ENCODE data around the gene SUFU.
A peak's percentile ranks its signal among the peaks of the same experiment; 100 is the strongest.

The SUFU gene

DNA sequence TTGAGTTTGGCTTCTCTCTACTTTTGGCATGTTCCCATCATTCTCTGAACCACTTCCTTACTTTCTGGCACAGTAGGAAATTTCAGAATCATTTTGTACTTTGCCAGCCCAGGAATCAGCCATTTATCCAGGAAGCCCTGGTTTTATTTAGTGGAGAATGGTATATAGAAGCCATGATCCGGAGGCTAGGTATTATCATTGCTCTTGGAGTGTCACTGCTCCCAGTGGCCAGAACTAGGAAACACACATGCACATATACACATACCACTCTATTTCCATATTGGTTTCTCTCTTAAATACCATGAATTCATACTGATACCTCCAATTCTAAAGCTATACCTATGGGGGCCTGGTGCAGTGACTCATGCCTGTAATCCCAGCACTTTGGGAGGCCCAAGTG is 36.3 kb downstream of the SUFU start:
- TF ChIP-seq FOXA1 (IDR thresholded peaks at IDR 0.05) = no peak
- TF ChIP-seq NFRKB (IDR thresholded peaks at IDR 0.05) = no peak
- no peak for TF ChIP-seq CTBP1 (IDR thresholded peaks at IDR 0.05; ENCODE audit: borderline replicate concordance)
- no peak for TF ChIP-seq HDGF (IDR thresholded peaks at IDR 0.05; ENCODE audit: borderline replicate concordance)
- TF ChIP-seq LEF1 (IDR thresholded peaks at IDR 0.05; ENCODE audit: borderline replicate concordance) = no peak
- no peak for TF ChIP-seq FOXK2 (IDR thresholded peaks at IDR 0.05)
- TF ChIP-seq TARDBP (IDR thresholded peaks at IDR 0.05) = no peak
- TF ChIP-seq L3MBTL2 (conservative IDR thresholded peaks at IDR 0.05) = no peak
- TF ChIP-seq ARNT (IDR thresholded peaks at IDR 0.05) = no peak
- no peak for TF ChIP-seq BHLHE40 (IDR thresholded peaks at IDR 0.05; ENCODE audit: borderline replicate concordance)
- no peak for TF ChIP-seq SP1 (IDR thresholded peaks at IDR 0.05)
- TF ChIP-seq SUZ12 (IDR thresholded peaks at IDR 0.05) = no peak
- no peak for TF ChIP-seq ZNF384 (IDR thresholded peaks at IDR 0.05)
- no peak for TF ChIP-seq ELF4 (IDR thresholded peaks at IDR 0.05)
- no peak for TF ChIP-seq FOXM1 (IDR thresholded peaks at IDR 0.05; ENCODE audit: borderline replicate concordance)
- TF ChIP-seq, protein P1, sequence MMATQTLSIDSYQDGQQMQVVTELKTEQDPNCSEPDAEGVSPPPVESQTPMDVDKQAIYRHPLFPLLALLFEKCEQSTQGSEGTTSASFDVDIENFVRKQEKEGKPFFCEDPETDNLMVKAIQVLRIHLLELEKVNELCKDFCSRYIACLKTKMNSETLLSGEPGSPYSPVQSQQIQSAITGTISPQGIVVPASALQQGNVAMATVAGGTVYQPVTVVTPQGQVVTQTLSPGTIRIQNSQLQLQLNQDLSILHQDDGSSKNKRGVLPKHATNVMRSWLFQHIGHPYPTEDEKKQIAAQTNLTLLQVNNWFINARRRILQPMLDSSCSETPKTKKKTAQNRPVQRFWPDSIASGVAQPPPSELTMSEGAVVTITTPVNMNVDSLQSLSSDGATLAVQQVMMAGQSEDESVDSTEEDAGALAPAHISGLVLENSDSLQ (IDR thresholded peaks at IDR 0.05) = no peak
- peak; percentile 56 for DNase-seq (ENCODE audit: extremely low spot score)
- ChIA-PET POLR2A (no interaction called here), CTCF (interaction anchor here (0.7 to 1.0 kb wide), 3 partner anchors 28 to 84 kb away, joined by 3 read pairs; no protein-coding TSS in a partner anchor)

DNA sequence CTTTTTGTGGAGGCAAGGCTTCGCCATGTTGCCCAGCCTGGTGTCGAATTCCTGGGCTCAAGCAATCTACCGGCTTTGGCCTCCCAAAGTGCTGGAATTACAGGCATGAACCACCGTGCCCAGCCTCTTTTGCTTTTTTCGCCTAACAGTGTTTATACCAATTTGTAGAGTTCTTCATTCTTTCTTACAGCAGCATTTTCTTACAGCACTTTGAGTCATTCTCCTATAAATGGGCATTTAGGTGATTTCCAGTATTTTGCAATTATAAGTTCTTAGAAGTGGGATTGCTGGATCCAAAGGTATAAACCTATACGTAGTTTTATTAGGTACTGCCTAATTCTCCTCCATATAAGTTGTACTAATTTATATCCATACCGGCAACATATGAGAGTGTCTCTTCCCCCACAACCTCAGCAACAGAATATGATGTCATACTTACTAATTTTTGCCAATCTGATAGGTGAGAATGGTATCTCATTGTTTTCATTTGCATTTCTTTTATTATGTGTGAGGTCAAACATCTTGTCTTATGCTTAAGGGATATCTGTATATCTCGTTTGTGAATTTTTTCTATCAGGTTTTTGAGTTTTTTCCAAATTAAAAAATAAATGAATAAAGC is 39.1 kb downstream of the SUFU start:
- ChIA-PET CTCF (interaction anchor here (0.7 kb wide), 1 partner anchor 61 kb away, joined by 3 read pairs; no protein-coding TSS in a partner anchor), POLR2A (no interaction called here)
- TF ChIP-seq TARDBP (IDR thresholded peaks at IDR 0.05) = no peak
- no peak for TF ChIP-seq ZNF384 (IDR thresholded peaks at IDR 0.05)
- no peak for TF ChIP-seq FOXA1 (IDR thresholded peaks at IDR 0.05)
- no peak for TF ChIP-seq CTBP1 (IDR thresholded peaks at IDR 0.05; ENCODE audit: borderline replicate concordance)
- no peak for TF ChIP-seq FOXM1 (IDR thresholded peaks at IDR 0.05; ENCODE audit: borderline replicate concordance)
- no peak for DNase-seq (ENCODE audit: extremely low spot score)

DNA sequence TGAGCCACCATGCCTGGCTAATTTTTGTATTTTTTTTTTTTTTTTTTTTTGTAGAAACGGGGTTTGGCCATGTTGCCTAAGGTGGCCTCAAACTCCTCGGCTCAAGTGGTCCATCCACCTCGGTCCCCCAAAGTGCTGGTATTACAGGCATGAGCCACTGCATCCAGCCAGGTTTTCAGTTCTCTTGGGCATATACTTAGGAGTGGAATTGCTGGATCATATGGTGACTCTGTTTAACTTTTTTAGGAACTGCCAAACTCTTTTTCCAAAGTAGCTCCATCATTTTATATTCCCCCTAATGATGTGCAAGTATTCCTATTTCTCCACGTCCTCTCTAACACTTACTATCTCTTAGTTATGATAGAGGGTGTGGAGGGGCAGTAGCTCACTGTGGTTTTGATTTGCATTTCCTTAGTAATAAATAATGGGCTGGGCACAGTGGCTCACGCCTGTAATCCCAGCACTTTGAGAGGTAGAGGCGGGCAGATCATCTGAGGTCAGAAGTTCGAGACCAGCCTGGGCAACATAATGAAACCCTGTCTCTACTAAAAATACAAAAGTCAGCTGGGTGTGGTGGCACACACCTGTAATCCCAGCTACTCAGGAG is 41.6 kb downstream of the SUFU start:
- CTCF ChIA-PET = no interaction called here
- POLR2A ChIA-PET = no interaction called here
- TF ChIP-seq SP1 (IDR thresholded peaks at IDR 0.05) = no peak
- no peak for DNase-seq (ENCODE audit: extremely low spot score)

DNA sequence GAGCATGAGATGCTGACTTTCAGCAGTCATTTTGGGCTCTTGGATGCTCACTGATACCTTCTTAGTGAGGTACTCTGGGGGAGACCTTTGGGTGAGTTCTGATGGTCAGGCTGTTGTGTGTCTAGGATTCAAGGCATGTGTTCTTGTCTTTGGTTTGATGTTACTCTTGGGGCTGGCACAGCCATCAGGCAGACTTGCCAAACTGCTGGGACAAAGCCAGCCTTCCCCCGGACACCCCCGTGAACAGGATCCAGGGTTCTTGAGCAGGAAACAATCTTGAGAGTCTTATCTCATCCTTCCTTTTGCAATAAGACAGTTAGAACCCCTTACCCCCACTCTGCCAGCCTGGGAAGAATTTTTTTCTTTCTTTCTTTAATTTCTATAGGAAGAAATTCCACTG is 42.2 kb downstream of the SUFU start:
- TF ChIP-seq BHLHE40 (IDR thresholded peaks at IDR 0.05; ENCODE audit: borderline replicate concordance) = no peak
- no peak for TF ChIP-seq ELF4 (IDR thresholded peaks at IDR 0.05)
- no peak for TF ChIP-seq ARNT (IDR thresholded peaks at IDR 0.05)
- ChIA-PET CTCF (no interaction called here), POLR2A (no interaction called here)
- no peak for DNase-seq (ENCODE audit: extremely low spot score)

DNA sequence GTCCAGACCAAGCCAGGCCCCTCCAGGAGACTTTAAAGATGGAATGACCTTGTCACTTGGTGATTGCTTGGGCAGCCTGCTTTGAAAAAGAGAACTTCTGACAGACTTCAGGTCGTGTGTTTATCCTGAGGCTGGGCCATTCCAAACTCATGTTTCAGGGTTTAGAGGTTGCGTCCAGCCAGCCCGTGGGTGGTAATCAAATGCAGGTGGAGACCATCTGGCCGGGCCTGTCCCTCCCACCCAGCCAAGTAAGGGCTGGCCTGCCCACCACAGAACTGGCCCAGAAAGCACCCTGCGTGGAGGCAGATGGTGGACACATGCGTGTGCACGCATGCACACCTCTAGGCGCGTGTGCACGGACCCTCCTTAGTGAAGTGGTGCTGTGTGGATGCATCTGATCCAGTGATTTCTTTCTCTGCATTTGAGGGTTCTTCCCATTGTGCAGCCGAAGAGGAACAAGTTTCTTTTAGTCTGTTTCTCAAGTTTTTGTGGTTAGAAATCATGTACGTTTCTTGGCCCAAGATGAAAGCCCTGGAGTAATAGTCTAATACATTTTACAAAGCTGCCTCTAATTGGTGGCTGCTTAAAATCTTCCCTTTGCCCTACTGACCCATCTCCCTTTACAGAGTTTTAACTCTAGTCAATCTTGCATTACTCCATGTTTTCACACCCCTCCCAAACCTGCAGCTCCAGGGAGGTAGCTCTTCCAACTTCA is 43.0 kb downstream of the SUFU start:
- CTCF ChIA-PET = no interaction called here
- no peak for DNase-seq (ENCODE audit: extremely low spot score)
- no peak for TF ChIP-seq HDGF (IDR thresholded peaks at IDR 0.05; ENCODE audit: borderline replicate concordance)
- TF ChIP-seq, protein P1 (IDR thresholded peaks at IDR 0.05) = no peak
- TF ChIP-seq NFRKB (IDR thresholded peaks at IDR 0.05) = no peak
- POLR2A ChIA-PET = no interaction called here

DNA sequence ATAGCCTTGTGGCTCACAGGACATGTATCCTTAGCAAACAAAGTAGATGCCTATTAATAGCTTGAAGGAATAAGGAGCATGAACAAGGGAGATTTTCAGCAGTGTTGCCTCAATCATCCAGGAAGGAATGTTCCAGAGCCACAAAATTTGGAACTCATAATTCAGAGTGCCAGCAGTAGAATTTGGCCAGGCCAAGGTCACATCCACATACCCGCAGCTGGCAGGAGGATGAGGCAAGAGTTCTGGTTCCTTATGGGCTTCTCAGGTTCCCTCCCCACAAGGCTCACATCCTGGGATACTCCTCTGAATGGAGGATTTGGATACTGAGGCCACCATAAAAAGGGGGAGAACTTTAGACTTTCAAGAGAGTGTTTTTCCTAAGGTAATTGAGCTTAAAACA is 45.8 kb downstream of the SUFU start:
- POLR2A ChIA-PET = no interaction called here
- CTCF ChIA-PET = no interaction called here
- TF ChIP-seq CTBP1 (IDR thresholded peaks at IDR 0.05; ENCODE audit: borderline replicate concordance) (no peak), FOXA1 (IDR thresholded peaks at IDR 0.05) (no peak), SUZ12 (IDR thresholded peaks at IDR 0.05) (no peak), FOXM1 (IDR thresholded peaks at IDR 0.05; ENCODE audit: borderline replicate concordance) (no peak), TARDBP (IDR thresholded peaks at IDR 0.05) (no peak), ARNT (IDR thresholded peaks at IDR 0.05) (no peak), FOXK2 (IDR thresholded peaks at IDR 0.05) (no peak), HDGF (IDR thresholded peaks at IDR 0.05; ENCODE audit: borderline replicate concordance) (no peak), L3MBTL2 (conservative IDR thresholded peaks at IDR 0.05) (no peak), ZNF384 (IDR thresholded peaks at IDR 0.05) (no peak)
- no peak for DNase-seq (ENCODE audit: extremely low spot score)

DNA sequence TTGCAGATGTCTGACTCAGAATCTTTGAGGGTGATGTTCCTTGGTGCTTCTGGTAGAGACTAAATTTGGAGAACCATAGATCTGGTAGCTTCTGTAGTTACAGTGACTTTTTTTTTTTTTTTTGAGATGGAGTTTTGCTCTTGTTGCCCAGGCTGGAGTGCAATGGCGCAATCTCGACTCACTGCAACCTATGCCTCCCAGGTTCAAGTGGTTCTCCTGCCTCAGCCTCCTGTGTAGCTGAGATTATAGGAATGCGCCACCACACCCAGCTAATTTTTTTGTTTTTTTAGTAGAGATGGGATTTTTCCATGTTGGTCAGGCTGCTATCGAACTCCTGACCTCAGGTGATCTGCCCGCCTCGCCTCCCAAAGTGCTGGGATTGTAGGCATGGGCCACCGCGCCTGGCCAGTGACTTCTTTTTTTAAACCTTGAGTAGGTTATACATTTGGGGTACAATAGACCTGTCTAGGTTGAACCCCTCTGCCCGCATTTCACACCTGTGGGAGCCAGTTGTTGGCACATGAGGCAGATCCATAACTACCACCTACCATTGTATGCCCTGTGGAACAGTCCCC is 47.0 kb downstream of the SUFU start:
- no peak for DNase-seq (ENCODE audit: extremely low spot score)
- no peak for TF ChIP-seq TARDBP (IDR thresholded peaks at IDR 0.05)
- TF ChIP-seq FOXM1 (IDR thresholded peaks at IDR 0.05; ENCODE audit: borderline replicate concordance) = no peak
- POLR2A ChIA-PET = no interaction called here
- CTCF ChIA-PET = no interaction called here
